ENCODE data around the gene PYHIN1. TPM values are rescaled to one million over a fixed set of nuclear protein-coding genes. Genes with fewer than 3 reads are reported as not detected.

PYHIN1 gene
- total RNA-seq, 4 donors from 2014 or later = 0.84 to 2.0 (median 1.2) TPM; not detected in 1

DNA sequence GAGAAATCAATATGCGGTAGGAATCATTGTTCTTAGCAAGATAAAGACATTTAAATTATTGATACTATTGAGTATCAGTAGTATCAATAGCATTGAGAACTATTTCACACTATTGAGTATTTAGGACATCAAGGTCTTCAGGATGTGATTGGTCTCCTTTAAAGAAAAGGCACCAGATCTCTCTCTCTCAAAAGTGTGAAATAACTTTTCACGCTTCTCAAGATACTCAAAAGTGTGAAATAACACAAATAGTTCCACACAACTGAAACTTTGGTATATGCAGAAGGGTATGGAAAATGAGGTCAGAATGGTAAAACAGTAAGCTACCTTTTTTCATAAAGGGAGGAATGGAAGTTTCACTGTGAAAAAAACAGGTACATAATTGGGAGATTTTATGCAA is 6.7 kb upstream of the PYHIN1 start:
- H3K27ac ChIP-seq = no peak overlapping the region
- 32 to 67% methylated on average over 2 of the region's 2 CpGs for WGBS, 2 donors (ENCODE audit: low coverage in 1 of 2)
- ATAC-seq = no peak
- no peak overlapping the region for H3K4me3 ChIP-seq
- H3K4me1 ChIP-seq = no peaks in the 10 kb centered on the region
- no peak for TF ChIP-seq EP300 (IDR thresholded peaks at IDR 0.05)
- TF ChIP-seq, protein P1, sequence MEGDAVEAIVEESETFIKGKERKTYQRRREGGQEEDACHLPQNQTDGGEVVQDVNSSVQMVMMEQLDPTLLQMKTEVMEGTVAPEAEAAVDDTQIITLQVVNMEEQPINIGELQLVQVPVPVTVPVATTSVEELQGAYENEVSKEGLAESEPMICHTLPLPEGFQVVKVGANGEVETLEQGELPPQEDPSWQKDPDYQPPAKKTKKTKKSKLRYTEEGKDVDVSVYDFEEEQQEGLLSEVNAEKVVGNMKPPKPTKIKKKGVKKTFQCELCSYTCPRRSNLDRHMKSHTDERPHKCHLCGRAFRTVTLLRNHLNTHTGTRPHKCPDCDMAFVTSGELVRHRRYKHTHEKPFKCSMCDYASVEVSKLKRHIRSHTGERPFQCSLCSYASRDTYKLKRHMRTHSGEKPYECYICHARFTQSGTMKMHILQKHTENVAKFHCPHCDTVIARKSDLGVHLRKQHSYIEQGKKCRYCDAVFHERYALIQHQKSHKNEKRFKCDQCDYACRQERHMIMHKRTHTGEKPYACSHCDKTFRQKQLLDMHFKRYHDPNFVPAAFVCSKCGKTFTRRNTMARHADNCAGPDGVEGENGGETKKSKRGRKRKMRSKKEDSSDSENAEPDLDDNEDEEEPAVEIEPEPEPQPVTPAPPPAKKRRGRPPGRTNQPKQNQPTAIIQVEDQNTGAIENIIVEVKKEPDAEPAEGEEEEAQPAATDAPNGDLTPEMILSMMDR (IDR thresholded peaks at IDR 0.05) = no peak
- TF ChIP-seq POLR2AphosphoS5 (IDR thresholded peaks at IDR 0.05) = no peak
- TF ChIP-seq POLR2A (IDR thresholded peaks at IDR 0.05) = no peak
- no peaks in the 10 kb centered on the region for H3K36me3 ChIP-seq
- peaks cover 0 to 21% (median 0%) of the 10 kb centered on the region in 3 donors for H3K9me3 ChIP-seq
- no peaks in the 10 kb centered on the region for H3K27me3 ChIP-seq

DNA sequence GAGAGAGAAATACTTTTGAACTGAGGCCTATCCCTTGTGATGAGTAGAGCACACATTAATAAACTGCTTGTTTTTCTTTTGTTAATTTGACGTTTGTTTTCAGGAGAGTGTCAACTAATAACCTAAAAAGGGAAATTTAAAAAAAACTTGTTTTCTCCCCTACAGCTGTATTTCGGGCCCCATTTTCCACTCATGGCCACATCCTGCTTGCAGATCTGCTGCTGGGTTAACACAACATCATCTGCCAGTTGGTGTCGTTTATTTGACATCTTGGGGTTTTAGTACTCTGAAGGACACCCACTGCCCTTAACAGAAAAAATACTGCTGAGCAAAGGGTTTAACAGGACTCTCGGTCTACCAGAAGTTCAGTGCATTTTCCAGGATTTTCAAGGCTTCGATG is 848 bp upstream of the PYHIN1 start:
- 66 to 76% methylated on average over 3 to 5 of the region's 5 CpGs for WGBS, 2 donors (ENCODE audit: low coverage in 1 of 2)
- Histone ChIP-seq H3K9me3 (peaks cover 0 to 13% (median 0%) of the 10 kb centered on the region in 3 donors), H3K27ac (no peak overlapping the region), H3K36me3 (no peaks in the 10 kb centered on the region), H3K4me3 (no peak overlapping the region), H3K4me1 (no peaks in the 10 kb centered on the region), H3K27me3 (no peaks in the 10 kb centered on the region)
- ATAC-seq = no peak
- no peak for TF ChIP-seq POLR2AphosphoS5 (IDR thresholded peaks at IDR 0.05)
- TF ChIP-seq, protein P1 (IDR thresholded peaks at IDR 0.05) = no peak

DNA sequence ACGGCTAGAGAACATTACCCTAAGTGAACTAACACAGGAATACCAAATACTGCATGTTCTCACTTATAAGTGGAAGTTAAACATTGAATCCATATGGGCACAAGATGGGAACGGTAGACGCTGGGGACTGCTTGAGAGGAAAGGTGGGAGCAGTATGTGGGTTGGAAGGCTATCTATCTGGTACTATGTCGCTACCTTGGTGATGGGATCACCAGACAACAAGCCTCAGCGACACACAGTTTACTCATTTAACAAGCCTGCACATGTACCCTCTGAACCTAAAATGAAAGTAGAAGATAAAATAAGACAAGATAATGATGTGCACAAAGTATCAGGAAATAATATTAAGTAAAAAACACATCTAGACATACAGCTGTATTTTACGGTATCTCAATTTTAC is 819 bp downstream of the PYHIN1 start:
- 87 to 96% methylated on average over 6 of the region's 6 CpGs for WGBS, 2 donors (ENCODE audit: low coverage in 1 of 2)
- Histone ChIP-seq H3K27me3 (no peaks in the 10 kb centered on the region), H3K4me1 (no peaks in the 10 kb centered on the region), H3K4me3 (no peak overlapping the region), H3K36me3 (no peaks in the 10 kb centered on the region), H3K9me3 (peaks cover 0 to 4% (median 0%) of the 10 kb centered on the region in 3 donors), H3K27ac (no peak overlapping the region)
- ATAC-seq = no peak
- TF ChIP-seq EP300 (IDR thresholded peaks at IDR 0.05) (no peak), POLR2AphosphoS5 (IDR thresholded peaks at IDR 0.05) (no peak), POLR2A (IDR thresholded peaks at IDR 0.05) (no peak)
- TF ChIP-seq, protein P1 (IDR thresholded peaks at IDR 0.05) = no peak

DNA sequence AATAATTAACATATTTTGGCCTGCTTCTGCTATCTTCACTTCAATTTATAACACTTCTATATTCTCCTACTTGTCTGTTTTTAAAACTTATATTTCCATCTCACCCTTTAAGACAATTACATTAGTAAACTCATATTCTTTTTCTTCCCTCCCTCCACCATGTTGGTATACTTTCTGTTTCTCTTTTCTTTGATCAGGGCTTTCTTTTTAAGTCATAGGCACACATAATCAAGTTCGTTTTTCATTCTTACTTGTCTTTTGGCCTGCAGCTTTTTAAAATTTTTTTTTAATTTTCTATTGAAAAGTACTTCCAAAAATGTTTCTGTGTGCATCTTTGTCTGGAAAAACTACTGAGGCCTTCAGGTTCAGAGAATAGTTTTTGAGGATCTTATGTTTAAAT is 2.3 kb downstream of the PYHIN1 start:
- no peaks in the 10 kb centered on the region for H3K27me3 ChIP-seq
- H3K27ac ChIP-seq = no peak overlapping the region
- H3K36me3 ChIP-seq = no peaks in the 10 kb centered on the region
- TF ChIP-seq POLR2AphosphoS5 (IDR thresholded peaks at IDR 0.05) (no peak), EP300 (IDR thresholded peaks at IDR 0.05) (no peak), POLR2A (IDR thresholded peaks at IDR 0.05) (no peak)
- TF ChIP-seq, protein P1 (IDR thresholded peaks at IDR 0.05) = no peak
- H3K4me3 ChIP-seq = no peak overlapping the region
- no peaks in the 10 kb centered on the region for H3K4me1 ChIP-seq
- 40 to 43% methylated on average over 1 of the region's 1 CpG for WGBS, 2 donors (ENCODE audit: low coverage in 1 of 2)
- ATAC-seq = no peak
- H3K9me3 ChIP-seq = no peaks in the 10 kb centered on the region

DNA sequence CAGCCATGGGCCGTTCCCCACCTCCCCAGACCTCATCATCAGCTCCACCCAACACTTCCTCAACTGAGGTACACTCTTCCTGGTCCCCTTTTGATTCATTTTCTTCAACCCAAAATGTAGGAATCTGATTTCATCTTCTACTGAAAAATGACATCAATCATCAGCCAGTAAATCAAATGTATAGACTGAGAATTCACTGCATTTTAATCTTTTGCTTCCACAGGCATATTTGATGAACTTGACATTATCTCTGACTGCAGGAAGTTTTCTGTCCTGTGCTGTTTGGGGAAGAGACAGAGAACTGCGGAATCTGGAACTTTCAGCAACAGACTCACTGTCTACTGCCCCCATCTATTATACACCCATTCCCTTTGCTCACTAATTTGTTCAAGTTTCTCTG is 7.8 kb downstream of the PYHIN1 start:
- TF ChIP-seq EP300 (IDR thresholded peaks at IDR 0.05) = no peak
- TF ChIP-seq POLR2AphosphoS5 (IDR thresholded peaks at IDR 0.05) = no peak
- TF ChIP-seq, protein P1 (IDR thresholded peaks at IDR 0.05) = no peak
- TF ChIP-seq POLR2A (IDR thresholded peaks at IDR 0.05) = no peak
- no peak for ATAC-seq
- Histone ChIP-seq H3K4me1 (no peaks in the 10 kb centered on the region), H3K27me3 (no peaks in the 10 kb centered on the region), H3K27ac (no peak overlapping the region), H3K9me3 (no peaks in the 10 kb centered on the region), H3K36me3 (no peaks in the 10 kb centered on the region), H3K4me3 (no peak overlapping the region)
- WGBS, 2 donors (ENCODE audit: low coverage in 1 of 2) = 69 to 92% methylated on average over 2 of the region's 2 CpGs

All from gastroesophageal sphincter (tissue), 4 donors.